GOT3 (cell line): ENCODE measurements around the gene TNPO1.
"Not testable (repeated sequence)": the region's sequence is repeated elsewhere in the genome, so short reads cannot be mapped to it uniquely, and the experiment has no call there.

Source experiments
- DNase-seq: peaks from one replicate; lab custom pipeline; 2025; ENCODE audit warnings: mixed read lengths; lab: John Stamatoyannopoulos, UW

The TNPO1 gene

DNA sequence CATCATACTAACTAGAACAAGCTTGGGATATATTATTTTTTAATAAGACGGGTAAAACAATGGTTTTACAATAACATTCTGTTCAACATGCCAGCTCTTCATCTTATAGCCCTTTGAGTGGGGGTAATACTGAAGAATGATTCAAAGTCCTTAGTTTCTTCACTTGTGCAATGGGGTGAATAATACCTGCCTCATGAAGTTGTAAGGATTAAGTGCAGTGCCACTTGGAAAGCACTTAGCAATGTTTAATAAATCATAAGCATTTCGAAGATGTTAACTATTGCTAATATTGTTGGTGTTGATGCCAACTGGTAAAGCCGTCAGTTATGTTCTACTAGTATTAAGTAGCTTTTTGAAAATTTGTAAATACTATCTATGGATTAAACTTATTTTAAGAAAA is 38.0 kb downstream of the TNPO1 start:
- DNase-seq: no peak

DNA sequence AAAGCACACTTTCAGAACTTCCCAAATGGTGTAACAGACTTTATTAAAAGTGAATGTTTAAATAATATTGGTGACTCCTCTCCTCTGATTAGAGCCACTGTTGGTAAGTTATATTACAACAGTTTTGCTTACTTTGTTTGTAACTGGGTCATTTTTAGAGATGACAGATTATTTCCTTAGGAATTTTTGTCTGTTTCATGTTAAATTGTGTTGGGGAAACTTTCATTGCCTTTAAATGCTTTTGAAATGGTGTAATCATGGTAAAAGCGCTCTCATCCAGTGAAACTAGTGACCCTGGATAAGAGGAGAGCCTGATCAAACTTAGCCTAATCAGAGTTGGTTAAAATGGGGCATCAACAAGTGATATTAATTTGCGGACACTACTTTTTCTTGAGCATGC is 39.4 kb downstream of the TNPO1 start:
- DNase-seq: no peak

DNA sequence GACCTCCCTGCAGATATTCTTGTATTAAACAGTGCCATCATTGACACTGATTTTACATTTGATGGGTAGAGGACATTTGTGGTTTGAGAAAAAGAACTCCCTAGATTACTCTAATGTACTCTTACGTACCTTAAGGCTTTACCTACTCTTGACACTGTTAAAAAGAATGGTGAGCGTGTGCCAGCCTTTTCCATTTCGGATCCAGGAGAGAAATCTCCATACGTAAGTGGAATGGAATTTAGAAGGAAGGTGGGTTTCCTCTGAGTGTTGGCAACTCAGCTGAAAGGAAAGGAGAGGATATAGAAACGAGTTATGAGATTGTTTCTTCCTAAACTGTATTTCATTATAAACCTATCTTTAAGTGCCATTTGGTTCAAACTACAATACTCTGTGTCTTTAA is 40.9 kb downstream of the TNPO1 start:
- no peak for DNase-seq

DNA sequence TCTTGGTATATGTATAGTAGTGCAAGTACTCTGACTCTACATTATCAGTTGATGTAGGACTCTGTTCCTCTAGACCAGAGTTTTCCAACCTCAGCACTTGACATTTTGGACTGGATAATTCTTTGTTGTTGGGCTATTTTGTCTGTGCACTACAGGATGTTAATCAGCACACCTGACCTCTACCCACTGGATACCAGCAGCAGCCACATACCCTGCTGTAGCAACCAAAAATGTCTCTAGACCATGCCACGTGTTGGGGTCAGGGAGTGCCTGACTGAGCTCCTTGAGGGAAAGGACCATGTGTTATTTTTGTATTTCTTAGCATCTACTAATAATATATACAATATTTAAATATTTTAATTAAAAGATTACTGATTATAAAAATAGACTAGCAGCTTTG is 42.7 kb downstream of the TNPO1 start:
- DNase-seq: no peak

DNA sequence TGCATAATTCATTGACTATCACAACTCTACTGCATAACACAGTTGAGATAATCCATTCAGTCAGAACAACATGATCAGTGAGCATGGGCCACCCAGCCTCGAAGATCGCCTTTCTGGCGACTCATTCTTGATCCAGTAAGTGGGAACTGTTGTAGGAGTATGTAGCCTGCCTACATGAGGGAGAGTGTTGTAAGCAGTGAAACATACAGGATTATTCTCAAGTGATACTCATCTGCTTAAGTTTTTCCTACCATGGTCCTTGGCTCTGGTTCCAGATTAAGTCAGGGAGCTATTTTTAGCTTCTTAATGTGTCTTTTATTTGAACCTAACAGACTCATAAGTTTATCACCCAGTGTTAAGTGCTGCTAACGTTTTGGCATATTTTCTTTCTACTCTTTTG is 44.0 kb downstream of the TNPO1 start:
- no peak for DNase-seq

DNA sequence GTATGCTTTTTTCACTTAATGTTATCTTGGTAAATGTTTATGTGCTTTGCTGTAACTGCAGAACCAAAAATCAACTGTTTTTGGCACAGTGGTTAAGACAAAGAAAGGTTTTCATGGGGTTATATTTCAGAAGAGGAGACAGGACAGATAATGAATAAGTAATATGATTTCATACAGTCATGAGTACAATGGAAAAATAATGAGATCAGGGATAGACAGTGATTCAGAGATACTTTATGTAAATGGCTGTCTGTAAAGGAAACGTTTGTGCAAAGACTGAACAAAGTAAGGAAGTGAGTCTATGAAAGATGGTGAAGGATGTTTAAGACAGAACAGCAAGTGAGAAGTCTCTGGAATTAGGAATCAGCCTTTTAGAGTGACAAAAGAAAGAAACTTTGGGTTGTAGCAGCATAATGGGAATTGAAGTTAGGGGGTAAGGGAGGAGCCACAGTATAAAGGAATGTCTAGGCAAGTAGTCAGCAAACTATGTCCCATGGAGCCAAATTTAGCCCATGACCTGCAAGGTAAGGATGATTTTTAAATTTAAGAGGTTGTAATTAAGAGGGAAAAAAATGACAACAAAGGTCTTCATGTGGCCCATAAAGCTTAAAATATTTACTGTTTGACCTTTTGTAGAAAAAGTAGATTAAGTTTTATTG is 55.0 kb downstream of the TNPO1 start:
- DNase-seq: no peak

DNA sequence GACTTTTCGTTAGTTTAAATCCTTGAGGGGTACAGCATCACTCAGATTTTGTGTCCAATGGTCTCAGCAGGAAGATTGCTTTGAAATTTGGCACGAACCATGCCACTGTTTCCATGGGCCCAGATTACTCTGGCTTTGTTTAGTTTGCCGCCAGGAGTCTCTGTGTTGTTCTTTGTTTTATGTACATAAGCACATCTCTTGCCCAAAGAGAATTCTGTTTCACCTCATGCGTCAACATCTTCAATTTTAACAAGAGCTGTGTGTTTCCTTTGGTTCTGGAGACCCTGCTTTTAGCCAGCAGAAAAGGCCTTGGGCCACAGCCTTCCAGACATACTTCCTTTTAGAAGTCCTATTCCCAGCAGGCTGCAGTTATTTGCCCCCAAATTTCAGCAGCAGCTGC is 62.4 kb downstream of the TNPO1 start:
- no peak for DNase-seq

DNA sequence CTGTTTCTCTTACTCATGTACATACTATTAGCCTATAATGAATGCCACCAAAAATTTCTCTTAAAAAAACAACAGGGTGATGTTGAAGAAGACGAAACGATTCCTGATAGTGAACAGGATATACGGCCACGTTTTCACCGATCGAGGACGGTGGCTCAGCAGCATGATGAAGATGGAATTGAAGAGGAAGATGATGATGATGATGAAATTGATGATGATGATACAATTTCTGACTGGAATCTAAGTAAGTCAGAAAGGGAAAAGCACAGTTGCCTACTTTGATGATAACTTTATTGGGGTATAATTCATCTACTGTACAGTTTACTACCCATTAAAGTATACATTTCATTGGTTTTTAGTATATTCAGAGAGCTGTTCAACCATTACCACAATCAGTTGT is 66.5 kb downstream of the TNPO1 start:
- no peak for DNase-seq

DNA sequence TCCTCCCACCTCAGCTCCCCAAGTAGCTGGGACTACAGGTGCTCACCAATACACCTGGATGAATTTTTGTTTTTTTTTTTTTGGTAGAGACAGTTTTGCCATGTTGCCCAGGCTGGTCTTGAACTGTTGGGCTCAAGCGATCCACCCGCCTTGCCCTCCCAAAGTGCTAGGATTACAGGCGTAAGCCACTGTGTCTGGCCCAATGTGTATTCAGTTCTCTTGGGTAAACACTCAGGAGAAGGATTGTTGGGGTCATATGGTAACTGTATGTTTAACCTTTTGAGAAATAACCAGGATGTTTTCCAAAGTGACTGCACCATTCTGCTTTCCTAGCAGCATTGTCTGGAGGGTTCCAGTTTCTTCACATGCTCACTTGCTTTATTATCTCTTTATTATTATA is 67.4 kb downstream of the TNPO1 start:
- DNase-seq: no peak

DNA sequence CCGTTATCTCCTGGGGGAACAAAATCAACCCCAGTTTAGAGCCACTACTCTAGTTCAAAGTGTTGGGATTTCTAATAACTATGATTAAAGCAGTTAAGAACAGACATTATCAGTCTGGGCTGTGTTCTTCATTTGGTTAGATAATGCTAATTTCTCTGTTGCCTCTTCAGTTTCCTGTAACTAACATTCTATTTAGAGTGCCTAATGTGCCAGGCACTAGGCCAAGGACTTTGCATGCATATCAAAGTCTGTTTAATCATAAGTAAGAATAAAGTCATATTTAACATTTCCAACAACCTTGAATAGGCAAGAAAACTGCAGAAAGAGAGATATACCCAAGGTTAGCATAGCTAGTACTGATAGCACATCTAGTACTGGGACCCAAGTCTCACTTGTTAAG is 68.4 kb downstream of the TNPO1 start:
- DNase-seq: no peak

DNA sequence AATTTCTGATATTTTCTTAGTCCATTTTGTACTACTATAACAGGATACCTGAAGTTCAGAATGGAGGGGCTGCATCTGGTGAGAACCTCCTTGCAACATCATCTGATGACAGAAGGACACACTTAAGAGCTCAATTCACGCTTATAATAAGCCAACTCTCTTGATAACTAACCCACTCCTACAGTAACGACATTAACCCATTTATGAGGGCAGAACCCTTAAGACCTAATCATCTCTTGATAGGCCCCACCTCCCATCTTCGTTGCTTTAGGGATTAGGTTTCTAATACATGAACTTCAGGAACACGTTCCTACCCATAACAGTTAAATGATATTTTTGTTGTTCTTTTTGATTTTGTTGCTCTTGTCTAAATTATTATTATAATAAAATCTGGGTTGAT is 69.4 kb downstream of the TNPO1 start:
- DNase-seq: no peak

DNA sequence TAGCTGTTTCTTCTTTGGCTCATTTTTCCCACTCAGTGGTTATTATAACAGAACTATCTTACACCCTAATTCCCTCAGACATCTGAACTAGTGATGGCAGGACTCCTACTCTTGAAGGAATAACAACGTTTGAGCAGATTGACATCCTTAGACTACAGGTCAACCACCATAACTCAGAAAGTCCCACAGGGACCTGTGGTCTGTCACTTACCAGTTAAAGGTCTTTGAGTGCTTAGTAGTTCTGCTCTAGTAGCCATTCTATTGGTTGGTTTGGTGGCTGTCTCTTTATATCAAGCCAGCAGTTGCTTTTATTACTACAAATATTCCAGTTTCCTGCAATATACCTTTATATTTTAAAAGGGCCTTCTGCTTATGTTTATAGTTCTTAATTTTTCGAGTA is 72.1 kb downstream of the TNPO1 start:
- DNase-seq: no peak

DNA sequence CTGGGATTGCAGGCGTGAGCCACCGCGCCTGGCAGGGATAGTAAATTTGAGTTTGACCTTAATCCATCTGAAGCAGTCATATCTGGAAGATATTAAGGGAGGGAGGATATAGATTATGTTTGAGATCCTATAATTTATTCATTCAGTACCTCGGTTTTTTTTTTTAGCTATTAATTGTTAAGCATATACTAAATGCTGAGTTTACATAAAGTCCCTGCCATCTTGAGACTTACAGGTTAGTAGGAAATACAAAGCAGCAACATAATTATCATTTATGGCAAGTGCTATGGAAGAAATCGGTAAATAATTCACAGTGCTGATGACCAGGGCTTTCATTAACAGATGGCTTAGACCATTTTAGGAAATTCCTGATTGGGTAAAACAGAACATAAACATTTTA is 72.9 kb downstream of the TNPO1 start:
- no peak for DNase-seq

DNA sequence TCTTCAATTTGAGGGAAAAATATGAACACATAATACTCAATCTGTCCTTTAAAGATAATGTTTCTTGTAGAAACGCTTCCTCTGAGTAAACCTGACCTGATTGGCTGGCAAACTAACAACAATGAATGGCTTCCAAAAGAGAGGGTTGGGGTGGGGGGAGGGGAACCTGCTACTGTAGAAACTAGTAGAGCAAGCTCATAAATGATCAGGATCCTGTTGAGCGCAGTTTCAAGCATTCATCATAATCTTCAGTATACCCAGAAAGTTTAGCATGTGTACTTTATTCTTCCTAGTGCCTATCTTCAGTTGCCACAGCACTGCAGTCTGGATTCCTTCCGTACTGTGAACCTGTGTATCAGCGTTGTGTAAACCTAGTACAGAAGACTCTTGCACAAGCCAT is 76.4 kb downstream of the TNPO1 start:
- DNase-seq: no peak

DNA sequence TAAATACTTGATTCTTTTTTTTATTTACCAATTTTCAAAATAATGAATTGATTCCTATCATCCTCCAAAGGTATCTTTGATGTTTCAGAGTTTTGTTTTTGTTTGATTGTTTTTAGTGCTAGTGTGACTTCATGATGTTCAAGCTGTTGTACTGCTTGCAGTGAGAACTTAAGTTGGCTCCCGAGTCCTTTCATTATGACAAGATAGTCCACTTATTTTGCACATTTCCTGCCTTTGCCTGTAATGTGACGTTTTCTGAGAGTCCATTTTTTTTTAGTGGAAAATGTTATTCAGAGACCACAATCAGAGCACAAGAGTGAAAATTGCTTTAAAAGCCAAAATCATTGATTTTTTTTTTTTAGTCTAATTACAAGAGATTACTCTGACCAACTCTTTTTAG is 79.3 kb downstream of the TNPO1 start:
- DNase-seq: no peak

DNA sequence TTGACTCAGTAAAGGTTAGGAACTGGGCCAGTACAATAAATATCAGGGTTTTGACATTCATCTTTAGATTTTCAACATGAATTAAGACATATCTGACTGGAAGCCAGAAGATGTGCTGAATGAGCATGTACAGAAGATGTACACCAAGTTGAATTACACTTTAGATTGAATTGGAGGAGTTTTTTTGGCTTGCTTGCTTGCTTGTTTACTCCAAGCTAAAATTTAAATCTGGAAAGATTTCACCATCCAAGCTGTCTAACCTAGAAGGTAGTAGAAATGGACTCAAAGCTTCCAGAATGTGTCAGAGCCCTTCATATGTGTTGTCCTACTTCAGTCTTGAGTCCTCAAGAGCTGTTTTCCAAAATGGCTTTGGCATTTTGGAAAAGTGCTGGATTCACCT is 90.3 kb downstream of the TNPO1 start:
- DNase-seq: no peak

DNA sequence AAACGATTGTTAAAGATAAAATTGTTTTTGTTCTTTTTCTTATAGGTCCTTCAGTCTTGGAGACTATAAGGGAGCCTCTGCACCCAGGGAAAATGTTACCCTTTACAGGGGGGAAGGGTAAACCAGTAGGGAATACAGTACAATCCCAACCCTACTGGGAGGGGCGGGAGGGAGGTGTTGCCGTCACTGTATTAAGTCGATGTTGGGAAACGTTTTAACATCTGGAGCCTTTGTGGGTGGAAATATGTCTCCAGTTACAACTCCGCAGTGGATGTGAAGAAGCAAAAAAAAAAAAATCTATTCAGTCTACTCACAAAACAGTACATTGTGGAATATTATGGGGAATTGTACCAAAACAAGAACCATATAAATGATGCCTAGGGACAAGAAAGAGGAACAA is 92.2 kb downstream of the TNPO1 start:
- no peak for DNase-seq

DNA sequence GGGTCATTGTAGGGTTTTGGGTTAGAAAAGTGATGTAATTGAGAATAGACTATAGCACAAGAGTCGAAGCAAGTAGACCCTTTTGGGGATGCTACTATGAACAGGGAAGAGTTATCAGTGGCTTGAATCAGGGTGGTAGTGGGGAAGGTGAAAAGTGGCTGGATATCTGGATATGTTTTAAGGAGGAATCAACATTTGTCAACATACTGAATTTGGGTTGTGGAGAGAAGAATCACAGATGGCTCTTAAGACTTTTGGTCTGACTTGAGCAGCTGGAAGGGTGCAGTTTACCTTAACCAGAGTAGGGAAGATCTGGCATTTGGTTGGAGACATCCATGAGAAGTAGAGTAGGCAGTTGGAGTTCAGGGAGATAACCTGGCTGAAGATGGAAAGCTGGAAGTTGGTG is 100.9 kb downstream of the TNPO1 start:
- DNase-seq: no peak

DNA sequence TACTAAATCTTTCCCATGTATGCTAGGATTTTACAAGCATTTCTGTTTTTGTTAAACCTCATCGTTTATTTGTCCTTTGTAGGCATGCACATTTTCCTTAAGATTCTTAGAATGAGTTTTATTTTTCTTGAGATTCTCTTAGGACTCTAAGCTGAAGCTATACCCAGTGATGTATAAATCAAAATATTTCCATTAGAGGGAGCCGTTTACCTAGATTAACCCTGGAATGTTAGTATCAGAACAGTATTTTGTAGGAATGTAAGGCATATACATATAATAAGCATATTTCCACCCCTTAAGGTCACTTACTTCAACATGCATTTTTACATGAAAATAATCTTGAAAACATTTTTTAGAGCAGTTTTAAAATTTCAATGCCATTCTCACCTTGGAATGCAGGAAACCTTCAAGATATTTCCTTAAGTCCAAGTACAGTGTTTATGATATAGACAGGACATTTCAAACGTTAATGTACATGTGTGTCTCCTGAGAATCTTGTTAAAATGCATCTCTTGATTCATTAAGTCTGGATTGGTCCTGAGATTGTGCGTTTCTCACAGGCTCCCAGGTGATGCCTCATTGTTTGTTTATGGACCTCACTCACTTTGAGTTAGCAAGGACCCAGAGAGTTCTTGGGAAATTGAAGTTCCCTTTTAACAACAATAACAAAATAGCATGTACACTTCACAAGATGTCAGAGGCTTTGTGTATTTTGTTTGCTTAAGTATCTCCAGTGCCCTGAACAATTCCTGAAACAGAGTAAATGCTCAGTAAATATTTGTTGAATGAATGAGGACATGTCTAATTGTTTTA is 104.4 kb downstream of the TNPO1 start:
- DNase-seq: no peak

DNA sequence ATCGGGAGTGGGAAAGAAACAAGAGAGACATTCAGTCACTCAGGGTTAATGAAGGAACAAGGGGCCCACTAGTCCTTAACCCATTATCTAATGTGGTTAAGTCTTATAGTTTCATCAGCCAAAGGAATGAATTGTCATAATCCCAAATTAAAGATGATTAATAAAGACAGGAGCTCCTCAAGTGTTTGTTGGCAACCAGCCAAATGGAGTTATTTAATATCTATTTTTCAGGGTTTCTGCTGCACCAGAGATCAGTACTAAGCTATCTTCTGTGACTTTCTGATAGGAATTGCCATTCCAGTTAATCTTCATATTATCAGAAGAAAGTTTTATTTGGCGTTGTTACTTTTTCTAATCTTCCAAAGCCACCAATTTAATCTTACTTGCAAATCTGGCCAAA is 105.4 kb downstream of the TNPO1 start:
- no peak for DNase-seq

DNA sequence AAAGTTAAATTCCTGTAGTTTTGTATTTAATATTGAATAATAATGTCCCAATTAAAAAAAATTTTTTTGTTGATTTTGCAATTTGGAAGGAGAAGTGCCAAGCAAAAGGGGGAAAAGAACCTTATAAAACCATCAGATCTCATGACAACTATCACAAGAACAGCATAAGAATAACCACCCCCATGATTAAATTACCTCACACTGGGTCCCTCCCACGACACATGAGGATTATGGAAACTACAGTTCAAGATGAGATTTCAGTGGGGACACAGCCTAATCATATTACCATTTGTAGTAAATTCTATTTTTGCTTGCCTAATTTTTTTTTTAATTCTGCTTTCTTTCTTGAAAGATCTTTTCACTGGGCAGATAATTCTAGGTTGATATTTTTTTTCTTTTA is 106.0 kb downstream of the TNPO1 start:
- no peak for DNase-seq

DNA sequence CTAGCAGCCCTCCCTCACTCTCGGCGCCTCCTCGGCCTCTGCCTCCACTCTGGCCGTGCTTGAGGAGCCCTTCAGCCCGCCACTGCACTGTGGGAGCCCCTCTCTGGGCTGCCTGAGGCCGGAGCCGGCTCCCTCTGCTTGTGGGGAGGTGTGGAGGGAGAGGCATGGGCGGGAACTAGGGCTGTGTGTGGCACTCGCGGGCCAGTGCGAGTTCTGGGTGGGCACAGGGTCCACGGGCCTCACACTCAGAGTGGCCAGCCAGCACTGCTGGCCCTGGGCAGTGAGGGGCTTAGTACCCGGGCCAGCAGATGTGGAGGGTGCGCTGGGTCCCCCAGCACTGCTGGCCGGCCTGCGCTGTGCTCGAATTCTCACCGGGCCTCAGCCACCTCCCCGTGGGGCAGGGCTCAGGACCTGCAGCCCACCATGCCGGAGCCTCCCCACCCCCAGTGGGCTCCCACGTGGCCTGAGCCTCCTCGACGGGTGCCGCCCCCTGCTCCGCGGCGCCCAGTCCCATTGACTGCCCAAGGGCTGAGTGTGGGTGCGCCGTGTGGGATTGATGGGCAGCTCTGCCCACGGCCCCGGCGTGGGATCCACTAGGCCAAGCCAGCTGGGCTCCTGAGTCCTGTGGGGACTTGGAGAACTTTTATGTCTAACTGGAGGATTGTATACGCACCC is 109.0 kb downstream of the TNPO1 start:
- no peak for DNase-seq

DNA sequence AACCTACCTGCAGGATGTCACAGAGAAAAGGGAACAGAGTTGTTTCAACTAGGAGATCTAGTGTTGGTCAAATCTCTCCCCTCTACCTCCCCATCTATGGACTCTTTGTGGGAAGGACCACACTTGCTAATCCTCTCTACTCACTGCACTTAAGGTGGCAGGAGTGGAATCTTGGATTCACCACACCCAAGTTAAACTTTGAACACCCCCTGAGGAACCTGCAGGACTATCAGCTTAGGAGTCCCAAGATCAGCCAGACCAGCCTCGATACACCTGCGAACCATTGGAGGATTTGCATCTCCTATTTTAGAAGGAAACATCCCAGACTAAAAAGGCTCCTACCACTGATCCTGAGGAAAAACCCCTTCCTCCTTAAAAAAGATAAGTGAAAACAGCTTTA is 116.2 kb downstream of the TNPO1 start:
- DNase-seq: not testable (repeated sequence)
